Keratinocyte (primary cell): ENCODE results near the gene TPPP2. TPM values are rescaled to one million over a fixed set of nuclear protein-coding genes. Genes with fewer than 3 reads are reported as not detected.

Experiments used
- DNase-seq: peaks from one replicate; pipeline ENCODE4 v3.0.0-alpha.2; 2011; ENCODE audit warnings: low read depth, missing footprints, low spot score
- FAIRE-seq: peaks from 2 replicates; lab custom pipeline; 2011; peaks lifted over from hg19 to GRCh38; lab: Jason Lieb, UNC
- H2AFZ ChIP-seq: 2 replicates; pipeline ENCODE4 v1.6.0; 2012; ENCODE audit warnings: low read length, control low read depth, inconsistent platforms; ENCODE audit not compliant: control insufficient read depth
- H3K27ac ChIP-seq: 2 replicates; pipeline ENCODE4 v1.5.1; 2011; ENCODE audit warnings: low read length; ENCODE audit not compliant: control insufficient read depth, insufficient read depth
- H3K27me3 ChIP-seq: 3 replicates; pipeline ENCODE4 v1.6.0; 2011; ENCODE audit warnings: low read length; ENCODE audit not compliant: control insufficient read depth, insufficient read depth; ENCODE audit errors: extremely low read depth
- H3K36me3 ChIP-seq, 2 experiments: 2 replicates in 1 of 2; 3 replicates in 1 of 2; pipeline ENCODE4 v1.5.1; 2011; ENCODE audit warnings: low read length in 2 of 2, mild to moderate bottlenecking in 1 of 2; ENCODE audit not compliant: control insufficient read depth in 2 of 2, insufficient read depth in 2 of 2; ENCODE audit errors: extremely low read depth in 1 of 2
- H3K4me1 ChIP-seq: 3 replicates; pipeline ENCODE4 v1.5.1; 2011; ENCODE audit warnings: low read length; ENCODE audit not compliant: control insufficient read depth, insufficient read depth; ENCODE audit errors: extremely low read depth
- H3K4me2 ChIP-seq: 3 replicates; pipeline ENCODE4 v1.6.0; 2011; ENCODE audit warnings: low read depth, low read length; ENCODE audit not compliant: control insufficient read depth, insufficient read depth; ENCODE audit errors: extremely low read depth
- H3K4me3 ChIP-seq, 3 experiments: fragments of 200-600 bp in 1 of 3; sonication (generic) in 1 of 3; 2 replicates in 2 of 3; 3 replicates in 1 of 3; pipeline ENCODE4 v1.5.1; 2011 to 2016; ENCODE audit warnings: low read length in 3 of 3, mild to moderate bottlenecking in 3 of 3, control low read depth in 2 of 3, inconsistent platforms in 1 of 3, low read depth in 1 of 3, mixed read lengths in 1 of 3, mixed run types in 1 of 3, moderate library complexity in 1 of 3; ENCODE audit not compliant: control insufficient read depth in 2 of 3, insufficient read depth in 2 of 3; ENCODE audit errors: extremely low read depth in 1 of 3
- H3K79me2 ChIP-seq: 2 replicates; pipeline ENCODE4 v1.6.0; 2012; ENCODE audit warnings: low read length; ENCODE audit not compliant: control insufficient read depth, insufficient read depth
- H3K9ac ChIP-seq: 3 replicates; pipeline ENCODE4 v1.6.0; 2011; ENCODE audit warnings: low read length; ENCODE audit not compliant: control insufficient read depth, insufficient read depth; ENCODE audit errors: extremely low read depth
- H3K9me1 ChIP-seq: 3 replicates; pipeline ENCODE4 v1.6.0; 2011; ENCODE audit warnings: low read length; ENCODE audit not compliant: control insufficient read depth, insufficient read depth; ENCODE audit errors: extremely low read depth
- H3K9me3 ChIP-seq: 2 replicates; pipeline ENCODE4 v1.5.1; 2012; ENCODE audit warnings: low read depth, low read length; ENCODE audit not compliant: control insufficient read depth
- H4K20me1 ChIP-seq: 3 replicates; pipeline ENCODE4 v1.6.0; 2011; ENCODE audit warnings: low read length; ENCODE audit not compliant: control insufficient read depth, insufficient read depth; ENCODE audit errors: extremely low read depth
- CTCF ChIP-seq, 3 experiments: IDR thresholded peaks in 1 of 3; conservative IDR thresholded peaks in 1 of 3; optimal IDR thresholded peaks in 1 of 3; 2 replicates in 2 of 3; 3 replicates in 1 of 3; pipeline versions ENCODE3 to v1.5.1; 2011; ENCODE audit warnings: low read length in 3 of 3, mild to moderate bottlenecking in 3 of 3, moderate library complexity in 2 of 3, control low read depth in 1 of 3, inconsistent platforms in 1 of 3; ENCODE audit not compliant: insufficient read depth in 2 of 3; ENCODE audit errors: extremely low read depth in 1 of 3
- EZH2 ChIP-seq: IDR thresholded peaks from one replicate; pipeline ENCODE4 v1.6.1; 2012; ENCODE audit warnings: inconsistent platforms, mild to moderate bottlenecking, low read length, moderate library complexity
- dilution Hi-C: fragments of 300-500 bp; cut with MboI; formaldehyde crosslinking; loops from one replicate; pipeline ENCODE4 v1.7.0; 2020; ENCODE audit warnings: low sequenced_read_pairs; ENCODE audit not compliant: extremely low pct_ligation_motif_present
- polyA plus RNA-seq, 5 experiments: library from polyadenylated mRNA; depleted of rRNA in 3 of 5; stranded (reverse) in 3 of 5; stranded (forward) in 1 of 5; unstranded in 1 of 5; fragments of >200 nt; gene quantifications; 1 replicate in 1 of 5; 2 replicates in 3 of 5; 3 replicates in 1 of 5; pipeline versions ENCODE4 v1.2.1 to v1.2.3, GENCODE V29; 2011 to 2012; ENCODE audit warnings: missing spikeins in 2 of 5, low read depth in 1 of 5, low replicate concordance in 1 of 5

TPPP2 gene
- polyA plus RNA-seq, 1 donor (not counting 4 experiments of a cell fraction or from before 2014, with no cell fraction given), result not detected

DNA sequence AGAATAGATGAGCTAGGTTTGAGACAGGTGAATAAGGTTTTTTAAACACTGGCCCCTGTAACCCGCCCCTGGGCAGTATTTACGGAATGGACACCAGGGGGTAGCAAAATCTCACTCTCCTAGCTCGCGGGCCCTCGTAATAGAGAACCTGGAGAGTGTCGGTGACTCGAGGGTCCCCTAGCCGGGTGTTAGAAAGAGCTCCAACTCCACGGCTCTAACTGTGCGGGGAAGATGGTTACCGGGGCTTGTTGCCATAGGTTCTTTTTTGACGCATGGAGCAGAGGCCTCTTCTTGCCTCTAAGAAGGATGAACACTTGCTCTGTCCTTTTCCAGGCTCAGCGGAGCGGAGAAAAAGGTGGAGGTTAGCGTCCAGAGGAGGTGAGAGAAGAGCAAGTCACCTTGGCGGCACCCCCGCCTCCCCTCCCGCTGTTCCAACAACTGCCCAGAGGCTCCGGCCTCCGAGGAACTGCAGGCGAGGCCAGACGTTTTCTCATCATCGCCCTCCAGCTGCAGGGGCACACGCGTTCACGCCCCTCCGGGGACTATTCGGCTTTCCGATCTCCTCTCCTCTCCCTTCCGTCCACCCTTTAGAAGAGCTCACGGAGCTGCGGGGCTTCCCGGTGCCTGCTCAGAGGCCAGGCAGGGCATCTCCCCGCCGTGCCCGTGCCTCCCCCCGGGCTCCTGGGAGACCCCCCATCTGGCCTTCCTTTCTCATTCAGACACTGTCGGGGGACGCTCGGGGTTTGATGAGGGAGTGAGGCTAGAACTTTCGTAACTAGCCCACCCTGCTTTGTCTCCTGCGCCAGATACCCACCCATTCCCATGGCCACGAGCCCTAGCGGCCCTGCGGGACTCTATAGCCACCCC lies 38.7 kb downstream of the TPPP2 start:
- DNase-seq (no peak), FAIRE-seq (no peak)
- Histone ChIP-seq H3K27me3 (peaks cover 17% of the 10 kb centered on the region), H3K9ac (no peak overlapping the region), H3K4me2 (peak overlapping the region; percentile 8), H3K27ac (no peak overlapping the region), H3K36me3 (no peaks in the 10 kb centered on the region), H3K79me2 (no peaks in the 10 kb centered on the region), H4K20me1 (no peaks in the 10 kb centered on the region), H3K9me1 (no peaks in the 10 kb centered on the region), H3K9me3 (no peaks in the 10 kb centered on the region), H2AFZ (no peak overlapping the region), H3K4me1 (peaks cover 18% of the 10 kb centered on the region), H3K4me3 (no peak overlapping the region)
- dilution Hi-C loops, result no loop called here
- peak; percentile 27 to 53 (median 47) for TF ChIP-seq CTCF (optimal IDR thresholded peaks at IDR 0.05 in 1 of 3, IDR thresholded peaks at IDR 0.05 in 1 of 3, conservative IDR thresholded peaks at IDR 0.05 in 1 of 3; ENCODE audit: extremely low read depth in 1 of 3, insufficient read depth in 2 of 3, low read length in 3 of 3)
- TF ChIP-seq EZH2, result no peak

DNA sequence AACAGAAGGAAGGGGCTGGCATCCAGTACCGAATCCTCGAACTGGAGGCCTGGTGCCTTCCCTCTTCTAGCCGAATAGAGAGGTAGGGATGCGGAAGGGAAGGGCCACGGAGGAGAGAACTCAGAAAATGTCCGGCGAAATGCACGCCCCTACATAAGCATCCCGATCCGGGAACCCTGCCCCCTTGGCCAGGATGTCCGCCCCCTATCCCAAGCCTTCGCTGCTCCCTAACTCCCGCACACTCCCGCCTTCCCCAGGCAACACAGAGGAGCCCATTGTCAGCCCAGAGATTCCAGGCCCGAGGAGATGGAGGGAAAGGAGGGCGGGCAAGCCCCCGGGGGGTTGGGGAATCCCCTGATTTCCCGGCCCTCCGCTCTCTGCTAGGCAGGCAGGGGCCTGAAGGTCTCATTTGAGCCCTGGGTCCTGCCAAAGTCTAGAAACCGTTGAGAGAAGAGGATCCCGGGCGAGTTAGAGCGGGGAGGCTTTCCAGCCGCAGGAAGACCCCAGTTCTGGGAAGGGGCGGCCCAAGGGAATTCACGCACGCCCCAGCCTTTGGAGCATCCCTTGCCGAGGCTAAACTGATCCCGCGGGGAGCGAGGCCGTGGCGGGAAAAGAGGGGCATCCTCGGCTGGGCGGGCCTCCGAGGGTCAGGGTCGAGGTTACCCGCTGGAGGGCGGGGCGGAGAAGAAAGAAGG lies 39.5 kb downstream of the TPPP2 start:
- no peaks in the 10 kb centered on the region for H3K9me1 ChIP-seq
- dilution Hi-C loops, result no loop called here
- no peak for FAIRE-seq
- H4K20me1 ChIP-seq, result no peaks in the 10 kb centered on the region
- TF ChIP-seq CTCF (optimal IDR thresholded peaks at IDR 0.05 in 1 of 3, IDR thresholded peaks at IDR 0.05 in 1 of 3, conservative IDR thresholded peaks at IDR 0.05 in 1 of 3; ENCODE audit: extremely low read depth in 1 of 3, insufficient read depth in 2 of 3, low read length in 3 of 3), result no peak
- TF ChIP-seq EZH2, result peak; percentile 58
- no peak for DNase-seq
- H3K79me2 ChIP-seq, result no peaks in the 10 kb centered on the region
- no peaks in the 10 kb centered on the region for H3K9me3 ChIP-seq
- peaks cover 17% of the 10 kb centered on the region for H3K27me3 ChIP-seq
- peak overlapping the region; percentile 37 for H2AFZ ChIP-seq
- no peak overlapping the region for H3K27ac ChIP-seq
- peaks cover 18% of the 10 kb centered on the region for H3K4me1 ChIP-seq
- H3K36me3 ChIP-seq, result no peaks in the 10 kb centered on the region
- H3K9ac ChIP-seq, result peak overlapping the region; percentile 22
- peak overlapping the region; percentile 23 to 85 (median 47) for H3K4me3 ChIP-seq
- H3K4me2 ChIP-seq, result peak overlapping the region; percentile 92
